GM15510 (cell line): Measurements from ENCODE around the gene RELA.

Experiments used
- POLR2A ChIP-seq: IDR thresholded peaks from 3 replicates; pipeline ENCODE4 v1.6.1; 2011; ENCODE audit warnings: borderline replicate concordance; ENCODE audit not compliant: insufficient read length; ENCODE audit errors: extremely low read depth

The RELA gene

GRCh38 chr11:65615229-65615949, 47.3 kb downstream of the RELA start, which contains the start of gene PCNX3:
Gene PCNX3 (plus strand): TSS chr11:65615776. CDS start chr11:65616312, 536 bp downstream.
- TF ChIP-seq POLR2A = peak; percentile 61

GRCh38 chr11:65613091-65613928, 49.4 kb downstream of the RELA start:
- no peak for TF ChIP-seq POLR2A

- no peak for TF ChIP-seq POLR2A
These were observed 50.0 kb downstream of the RELA start for GRCh38 chr11:65612691-65613090.

GRCh38 chr11:65611758-65612603, 50.7 kb downstream of the RELA start:
- TF ChIP-seq POLR2A = no peak

GRCh38 chr11:65611028-65611757, 51.5 kb downstream of the RELA start:
- TF ChIP-seq POLR2A = no peak

GRCh38 chr11:65610404-65610803, 52.3 kb downstream of the RELA start:
- no peak for TF ChIP-seq POLR2A

GRCh38 chr11:65609665-65610064, 53.1 kb downstream of the RELA start:
- no peak for TF ChIP-seq POLR2A

GRCh38 chr11:65609229-65609628, 53.5 kb downstream of the RELA start:
- no peak for TF ChIP-seq POLR2A

GRCh38 chr11:65607614-65608426, 54.9 kb downstream of the RELA start:
- no peak for TF ChIP-seq POLR2A

- TF ChIP-seq POLR2A = no peak
These were observed 55.7 kb downstream of the RELA start for GRCh38 chr11:65606876-65607613.

- TF ChIP-seq POLR2A = no peak
These were observed 58.5 kb downstream of the RELA start for GRCh38 chr11:65604258-65604657.
